Measurements from ENCODE around the gene TRIM62.

Gene TRIM62

DNA sequence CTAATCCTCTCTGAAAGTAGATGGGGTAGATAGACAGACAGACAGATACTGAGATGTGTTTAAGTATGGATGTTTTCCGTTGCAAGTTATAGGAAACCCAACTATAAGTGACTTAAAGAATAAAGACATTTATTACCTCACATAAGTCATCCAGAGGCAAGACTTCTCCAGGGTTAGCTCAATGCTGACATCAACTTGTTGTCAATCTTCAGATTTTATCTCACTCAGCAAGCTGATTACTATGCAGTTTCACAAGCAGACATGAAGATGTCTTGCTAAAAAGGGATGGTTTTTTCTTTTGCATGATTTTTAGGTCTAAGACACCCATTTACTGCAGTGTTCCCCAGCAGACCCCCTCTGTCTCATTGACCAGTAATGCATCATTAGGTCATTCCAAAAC lies 43.7 kb upstream of the TRIM62 start:
- Histone ChIP-seq H2AFZ (ENCODE audit: low read length) (no peak overlapping the region), H3K4me1 (ENCODE audit: low read length) (no peaks in the 10 kb centered on the region), H4K20me1 (ENCODE audit: insufficient read depth, low read length) (no peaks in the 10 kb centered on the region), H3K9ac (ENCODE audit: low read length) (no peak overlapping the region), H3F3A (ENCODE audit: insufficient read depth, low read length) (no peaks in the 10 kb centered on the region), H3K27ac (ENCODE audit: low read length) (no peak overlapping the region), H3K9me3 (replicated peaks; ENCODE audit: insufficient read depth, low read length) (no peaks in the 10 kb centered on the region), H3K4me2 (ENCODE audit: low read depth, low read length) (no peak overlapping the region), H3K27me3 (replicated peaks; ENCODE audit: insufficient read depth, low read length) (no peaks in the 10 kb centered on the region), H3K4me3 (ENCODE audit: low read length) (no peak overlapping the region), H3K9me2 (replicated peaks; ENCODE audit: insufficient read depth, low read length) (no peaks in the 10 kb centered on the region), H3K36me3 (replicated peaks; ENCODE audit: insufficient read depth, low read length) (no peaks in the 10 kb centered on the region), H3K79me2 (ENCODE audit: low read length) (no peaks in the 10 kb centered on the region)
- TF ChIP-seq, protein P1, sequence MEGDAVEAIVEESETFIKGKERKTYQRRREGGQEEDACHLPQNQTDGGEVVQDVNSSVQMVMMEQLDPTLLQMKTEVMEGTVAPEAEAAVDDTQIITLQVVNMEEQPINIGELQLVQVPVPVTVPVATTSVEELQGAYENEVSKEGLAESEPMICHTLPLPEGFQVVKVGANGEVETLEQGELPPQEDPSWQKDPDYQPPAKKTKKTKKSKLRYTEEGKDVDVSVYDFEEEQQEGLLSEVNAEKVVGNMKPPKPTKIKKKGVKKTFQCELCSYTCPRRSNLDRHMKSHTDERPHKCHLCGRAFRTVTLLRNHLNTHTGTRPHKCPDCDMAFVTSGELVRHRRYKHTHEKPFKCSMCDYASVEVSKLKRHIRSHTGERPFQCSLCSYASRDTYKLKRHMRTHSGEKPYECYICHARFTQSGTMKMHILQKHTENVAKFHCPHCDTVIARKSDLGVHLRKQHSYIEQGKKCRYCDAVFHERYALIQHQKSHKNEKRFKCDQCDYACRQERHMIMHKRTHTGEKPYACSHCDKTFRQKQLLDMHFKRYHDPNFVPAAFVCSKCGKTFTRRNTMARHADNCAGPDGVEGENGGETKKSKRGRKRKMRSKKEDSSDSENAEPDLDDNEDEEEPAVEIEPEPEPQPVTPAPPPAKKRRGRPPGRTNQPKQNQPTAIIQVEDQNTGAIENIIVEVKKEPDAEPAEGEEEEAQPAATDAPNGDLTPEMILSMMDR (IDR thresholded peaks at IDR 0.05; ENCODE audit: low read length): no peak
- no peak for TF ChIP-seq EZH2phosphoT487 (IDR thresholded peaks at IDR 0.05; ENCODE audit: low read length)
- no peak for TF ChIP-seq EZH2 (optimal IDR thresholded peaks at IDR 0.05; ENCODE audit: low read depth, low read length)
- peak; percentile 30 for DNase-seq

DNA sequence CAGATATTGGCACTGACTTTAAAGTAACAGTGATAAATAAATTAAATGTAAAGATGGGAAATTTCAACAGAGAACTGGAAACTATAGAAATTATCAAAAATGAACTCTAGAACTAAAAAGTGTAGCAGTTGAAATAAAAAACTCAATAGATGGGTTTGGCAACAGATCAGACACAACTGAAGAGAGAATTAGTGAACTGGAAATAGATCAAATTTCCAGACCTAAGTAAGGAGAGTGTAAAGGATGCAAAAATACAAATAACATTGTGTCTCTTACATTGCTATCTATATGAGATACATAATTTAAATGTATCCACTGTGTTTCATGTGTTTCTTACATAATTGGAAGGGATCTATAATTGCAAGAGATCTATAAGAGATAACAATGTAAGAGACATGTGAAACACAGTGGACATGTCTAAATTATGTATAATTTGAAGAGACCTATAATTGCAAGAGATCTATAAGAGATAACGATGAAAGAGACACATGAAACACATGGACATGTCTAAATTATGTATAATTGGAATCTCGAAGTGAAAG lies 42.4 kb upstream of the TRIM62 start:
- no peak for TF ChIP-seq EZH2 (optimal IDR thresholded peaks at IDR 0.05; ENCODE audit: low read depth, low read length)
- TF ChIP-seq, protein P1 (IDR thresholded peaks at IDR 0.05; ENCODE audit: low read length): no peak
- TF ChIP-seq EZH2phosphoT487 (IDR thresholded peaks at IDR 0.05; ENCODE audit: low read length): no peak
- H3K36me3 ChIP-seq (replicated peaks; ENCODE audit: insufficient read depth, low read length): no peaks in the 10 kb centered on the region
- H3K4me3 ChIP-seq (ENCODE audit: low read length): no peak overlapping the region
- no peaks in the 10 kb centered on the region for H3K27me3 ChIP-seq (replicated peaks; ENCODE audit: insufficient read depth, low read length)
- no peaks in the 10 kb centered on the region for H3K4me1 ChIP-seq (ENCODE audit: low read length)
- H3K9me3 ChIP-seq (replicated peaks; ENCODE audit: insufficient read depth, low read length): no peaks in the 10 kb centered on the region
- no peak for DNase-seq
- H4K20me1 ChIP-seq (ENCODE audit: insufficient read depth, low read length): no peaks in the 10 kb centered on the region
- H3K79me2 ChIP-seq (ENCODE audit: low read length): no peaks in the 10 kb centered on the region
- H2AFZ ChIP-seq (ENCODE audit: low read length): no peak overlapping the region
- H3K27ac ChIP-seq (ENCODE audit: low read length): no peak overlapping the region
- H3K4me2 ChIP-seq (ENCODE audit: low read depth, low read length): no peak overlapping the region
- no peak overlapping the region for H3K9ac ChIP-seq (ENCODE audit: low read length)
- H3K9me2 ChIP-seq (replicated peaks; ENCODE audit: insufficient read depth, low read length): no peaks in the 10 kb centered on the region
- no peaks in the 10 kb centered on the region for H3F3A ChIP-seq (ENCODE audit: insufficient read depth, low read length)

DNA sequence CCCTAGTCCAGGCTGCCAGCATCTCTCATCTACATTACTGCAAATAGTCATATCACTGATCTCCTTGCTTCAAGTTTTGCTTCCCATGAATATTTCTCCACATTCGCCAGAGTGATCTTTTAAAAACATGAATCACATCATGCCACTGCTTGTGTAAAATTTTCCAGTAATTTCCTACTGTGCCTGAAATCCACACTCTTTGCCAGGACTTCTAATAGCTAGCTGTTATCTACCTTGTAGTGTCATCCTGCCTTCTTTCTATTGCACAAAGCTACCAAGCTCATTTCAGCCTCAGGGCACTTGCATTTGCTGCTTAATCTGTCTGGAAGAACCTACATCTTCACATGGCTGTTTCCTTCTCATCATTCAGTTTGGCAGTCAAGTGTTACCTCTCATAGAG lies 40.5 kb upstream of the TRIM62 start:
- no peak overlapping the region for H3K4me2 ChIP-seq (ENCODE audit: low read depth, low read length)
- H4K20me1 ChIP-seq (ENCODE audit: insufficient read depth, low read length): no peaks in the 10 kb centered on the region
- TF ChIP-seq, protein P1 (IDR thresholded peaks at IDR 0.05; ENCODE audit: low read length): no peak
- TF ChIP-seq EZH2 (optimal IDR thresholded peaks at IDR 0.05; ENCODE audit: low read depth, low read length): no peak
- no peaks in the 10 kb centered on the region for H3K9me3 ChIP-seq (replicated peaks; ENCODE audit: insufficient read depth, low read length)
- no peaks in the 10 kb centered on the region for H3K36me3 ChIP-seq (replicated peaks; ENCODE audit: insufficient read depth, low read length)
- H3K27me3 ChIP-seq (replicated peaks; ENCODE audit: insufficient read depth, low read length): no peaks in the 10 kb centered on the region
- H3K9me2 ChIP-seq (replicated peaks; ENCODE audit: insufficient read depth, low read length): no peaks in the 10 kb centered on the region
- no peaks in the 10 kb centered on the region for H3K79me2 ChIP-seq (ENCODE audit: low read length)
- H3K4me1 ChIP-seq (ENCODE audit: low read length): no peaks in the 10 kb centered on the region
- H2AFZ ChIP-seq (ENCODE audit: low read length): no peak overlapping the region
- no peaks in the 10 kb centered on the region for H3F3A ChIP-seq (ENCODE audit: insufficient read depth, low read length)
- H3K27ac ChIP-seq (ENCODE audit: low read length): no peak overlapping the region
- no peak overlapping the region for H3K9ac ChIP-seq (ENCODE audit: low read length)
- no peak for DNase-seq
- no peak overlapping the region for H3K4me3 ChIP-seq (ENCODE audit: low read length)
